Fibroblast of mammary gland (primary cell): ENCODE data around the gene BRD8.
A peak's percentile ranks its signal among the peaks of the same experiment; 100 is the strongest.

Source experiments
- DNase-seq: peaks from one replicate; pipeline ENCODE4 v3.0.0-alpha.2; 2010; ENCODE audit warnings: low read depth
- H3K4me3 ChIP-seq: 2 replicates; pipeline ENCODE4 v1.5.1; 2011; ENCODE audit warnings: low read depth, mild to moderate bottlenecking, low read length, moderate library complexity; ENCODE audit not compliant: control insufficient read depth
- TF ChIP-seq, protein P1 (sequence below): conservative IDR thresholded peaks from 2 replicates; pipeline ENCODE4 v1.5.1; 2011; ENCODE audit warnings: low read depth, low read length, inconsistent platforms; ENCODE audit not compliant: control insufficient read depth, insufficient read depth

Gene BRD8

DNA sequence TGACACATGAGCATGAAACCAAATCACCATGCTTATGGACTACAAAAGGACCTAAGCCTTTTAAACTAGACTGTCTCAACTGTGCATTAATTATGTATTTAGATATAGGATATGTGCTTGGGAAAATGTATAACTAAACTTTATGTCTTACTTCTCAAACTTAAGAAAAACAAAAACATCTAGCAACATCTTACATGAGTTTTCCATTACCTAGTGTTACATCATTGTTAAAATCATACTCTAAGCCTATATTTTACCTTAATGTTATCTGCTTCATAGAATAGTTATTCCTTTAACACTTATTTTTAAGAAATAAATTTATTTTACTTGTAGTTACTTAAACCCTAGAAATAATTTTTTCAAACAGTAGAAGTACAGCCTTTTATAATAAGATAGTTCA lies 63.2 kb downstream of the BRD8 start:
- H3K4me3 ChIP-seq: no peak overlapping the region
- TF ChIP-seq, protein P1, sequence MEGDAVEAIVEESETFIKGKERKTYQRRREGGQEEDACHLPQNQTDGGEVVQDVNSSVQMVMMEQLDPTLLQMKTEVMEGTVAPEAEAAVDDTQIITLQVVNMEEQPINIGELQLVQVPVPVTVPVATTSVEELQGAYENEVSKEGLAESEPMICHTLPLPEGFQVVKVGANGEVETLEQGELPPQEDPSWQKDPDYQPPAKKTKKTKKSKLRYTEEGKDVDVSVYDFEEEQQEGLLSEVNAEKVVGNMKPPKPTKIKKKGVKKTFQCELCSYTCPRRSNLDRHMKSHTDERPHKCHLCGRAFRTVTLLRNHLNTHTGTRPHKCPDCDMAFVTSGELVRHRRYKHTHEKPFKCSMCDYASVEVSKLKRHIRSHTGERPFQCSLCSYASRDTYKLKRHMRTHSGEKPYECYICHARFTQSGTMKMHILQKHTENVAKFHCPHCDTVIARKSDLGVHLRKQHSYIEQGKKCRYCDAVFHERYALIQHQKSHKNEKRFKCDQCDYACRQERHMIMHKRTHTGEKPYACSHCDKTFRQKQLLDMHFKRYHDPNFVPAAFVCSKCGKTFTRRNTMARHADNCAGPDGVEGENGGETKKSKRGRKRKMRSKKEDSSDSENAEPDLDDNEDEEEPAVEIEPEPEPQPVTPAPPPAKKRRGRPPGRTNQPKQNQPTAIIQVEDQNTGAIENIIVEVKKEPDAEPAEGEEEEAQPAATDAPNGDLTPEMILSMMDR: no peak
- no peak for DNase-seq

DNA sequence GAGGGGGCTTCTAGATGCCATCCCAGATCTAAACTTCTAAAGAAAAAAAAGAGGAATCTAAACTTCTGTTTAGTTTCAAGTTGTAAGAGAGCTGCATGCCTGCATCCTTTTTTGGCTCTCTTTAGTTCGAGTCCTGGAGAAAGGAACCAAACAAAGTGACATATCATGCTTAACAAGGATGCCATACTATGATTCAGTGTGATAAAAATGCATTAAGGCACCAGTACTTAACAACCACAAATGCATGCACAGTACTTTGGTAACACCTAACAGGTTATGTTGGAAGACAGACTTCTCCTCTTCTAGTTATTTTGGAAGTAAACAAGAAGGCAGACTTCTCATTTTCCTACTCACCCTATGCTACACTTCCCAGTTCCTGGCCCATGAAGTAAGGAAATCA lies 66.5 kb downstream of the BRD8 start:
- DNase-seq: no peak
- no peak overlapping the region for H3K4me3 ChIP-seq
- TF ChIP-seq, protein P1: no peak

DNA sequence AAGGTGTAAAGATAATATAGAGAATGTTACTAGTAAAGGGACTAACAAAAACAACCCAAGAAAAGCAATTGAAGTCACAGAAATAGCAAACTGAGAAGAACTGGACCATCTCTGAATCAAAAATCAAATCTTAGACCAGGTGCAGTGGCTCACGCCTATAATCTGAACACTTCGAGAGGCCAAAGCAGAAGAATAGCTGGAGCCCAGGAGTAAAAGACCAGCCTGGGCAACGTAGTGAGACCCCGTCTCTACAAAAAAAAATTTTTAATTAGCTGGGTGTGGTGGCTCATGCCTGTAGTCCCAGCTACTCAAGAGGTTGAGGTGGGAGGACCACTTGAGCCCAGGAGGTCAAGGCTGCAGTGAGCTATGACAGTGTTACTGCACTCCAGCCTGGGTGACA lies 67.2 kb downstream of the BRD8 start:
- H3K4me3 ChIP-seq: no peak overlapping the region
- DNase-seq: no peak
- TF ChIP-seq, protein P1: no peak

DNA sequence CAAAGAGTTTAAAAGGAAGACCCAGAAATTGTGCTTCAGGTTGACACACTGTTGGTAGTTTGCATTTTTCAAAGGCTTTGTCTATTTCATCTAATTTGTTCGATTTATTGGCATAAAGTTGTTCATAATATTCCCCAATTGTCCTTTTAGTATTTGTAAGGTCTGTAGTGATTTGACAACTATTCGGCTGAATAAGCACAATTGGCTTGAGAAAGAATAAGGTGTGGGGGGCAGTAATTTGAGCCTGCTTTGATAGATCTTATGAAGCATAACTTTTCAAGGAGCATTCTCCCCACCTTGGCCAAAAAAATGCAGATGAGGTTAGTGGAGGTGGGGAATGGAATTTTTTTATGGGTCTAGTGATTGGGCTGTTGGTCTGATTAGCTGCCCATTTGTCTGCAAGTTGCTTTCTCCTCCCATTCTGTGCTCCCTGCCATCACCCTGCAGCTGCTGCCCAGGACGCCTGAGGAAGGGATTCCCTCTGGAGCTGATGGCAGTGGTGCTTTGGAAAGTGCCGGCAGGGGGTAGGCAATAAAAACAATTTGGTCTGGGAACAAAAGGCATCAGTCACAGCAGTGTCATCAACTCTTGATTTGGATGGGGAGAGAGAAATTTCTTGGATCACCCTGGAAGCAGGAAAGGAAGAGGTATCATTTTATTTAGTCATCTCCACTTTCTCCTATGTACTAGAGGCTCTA lies 68.0 kb downstream of the BRD8 start:
- TF ChIP-seq, protein P1: no peak
- H3K4me3 ChIP-seq: no peak overlapping the region
- no peak for DNase-seq

DNA sequence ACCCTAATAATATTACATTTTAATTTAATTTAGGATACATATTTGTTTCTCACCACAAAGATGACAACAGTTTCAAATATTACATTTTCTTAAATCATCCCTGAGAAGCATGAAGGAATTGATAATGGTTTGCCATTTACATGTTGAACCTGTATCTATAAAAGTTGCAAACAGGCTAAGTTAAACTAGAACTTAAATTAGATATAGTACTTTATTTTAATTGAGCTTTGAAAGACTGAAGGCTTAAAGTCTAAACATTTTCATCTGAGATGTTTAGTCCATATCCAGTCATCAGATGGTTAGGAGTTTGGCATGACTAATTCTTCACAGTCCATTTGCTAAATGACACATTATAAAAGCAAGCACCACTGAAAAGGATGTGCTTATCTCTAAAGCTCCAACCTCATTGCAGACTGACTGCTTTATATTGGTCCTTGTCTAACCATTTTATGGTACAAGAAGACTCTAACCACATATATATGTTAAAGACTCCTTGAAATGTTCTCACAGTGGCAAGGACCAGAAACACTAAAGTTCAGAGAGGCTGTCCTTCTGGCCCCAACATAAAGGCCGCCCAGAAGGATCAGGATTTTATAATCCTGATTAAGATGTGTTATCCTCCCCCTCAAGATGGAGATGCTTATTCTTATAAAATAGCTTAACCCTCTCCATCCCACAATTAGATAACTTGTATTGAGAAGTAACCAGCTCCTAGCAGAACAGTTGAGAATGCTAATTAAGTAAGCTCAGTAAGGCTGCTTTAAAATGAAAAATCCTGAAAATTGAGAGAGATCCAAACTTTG lies 68.8 kb downstream of the BRD8 start:
- DNase-seq: peak; percentile 4
- TF ChIP-seq, protein P1: no peak

DNA sequence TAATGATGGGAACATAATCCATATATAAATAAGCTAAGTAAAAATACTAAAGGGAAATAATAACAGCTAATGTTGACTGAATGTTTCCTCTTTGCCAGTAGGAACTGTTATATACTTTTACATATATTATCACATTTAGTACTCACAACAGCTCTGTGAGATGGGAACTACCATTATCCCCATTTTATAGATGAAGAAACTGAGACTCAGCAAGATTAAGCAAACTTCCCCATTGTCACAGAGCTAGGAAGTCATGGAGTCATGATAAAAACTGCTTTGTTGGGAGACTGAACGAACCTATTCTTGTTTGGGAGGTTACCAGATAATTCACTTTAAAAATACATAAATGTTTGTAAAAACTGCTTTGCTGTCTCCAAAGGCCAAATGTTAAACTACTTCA lies 71.2 kb downstream of the BRD8 start:
- TF ChIP-seq, protein P1: no peak
- DNase-seq: no peak
- H3K4me3 ChIP-seq: no peak overlapping the region

More for the DNA sequence above, 68.8 kb downstream of the BRD8 start:
- no peak overlapping the region for H3K4me3 ChIP-seq
